HepG2 (cell line): ENCODE data around the gene LDLRAD4. TPM values are rescaled to one million over a fixed set of nuclear protein-coding genes. Genes with fewer than 3 reads are reported as not detected.

ENCODE experiments used
- ATAC-seq: fragments of 200-7000 bp; cut with Tn5 transposase; 3 replicates; pipeline ENCODE4 v1.9.1; 2020; ENCODE audit warnings: mild to moderate bottlenecking, moderate library complexity
- BruUV-seq: library from RNA; stranded (reverse); fragments of 400-500 nt; replicated peaks from 2 replicates; lab custom pipeline; 2021; lab: Mats Ljungman, UMichigan
- CTCF ChIA-PET: fragments of 300-600 bp; formaldehyde crosslinking; extraction: SDS; loops from one replicate; lab custom pipeline; 2021; ENCODE audit warnings: low total read pairs, inconsistent platforms, low intra/inter-chr PET ratio; lab: Yijun Ruan, JAX
- POLR2A ChIA-PET: fragments of 350-600 bp; sonication (Branson Sonifier 250); formaldehyde crosslinking; loops from one replicate; lab custom pipeline; 2020; ENCODE audit warnings: antibody characterized with exemption, inconsistent platforms; lab: Yijun Ruan, JAX
- DNase-seq: peaks from one replicate; pipeline ENCODE4 v3.0.0-alpha.2; 2015; ENCODE audit warnings: low spot score
- FAIRE-seq: peaks from 3 replicates; lab custom pipeline; 2011; peaks lifted over from hg19 to GRCh38; lab: Jason Lieb, UNC
- H2AFZ ChIP-seq: one replicate; pipeline ENCODE4 v1.6.1; 2011; ENCODE audit warnings: low read length, inconsistent platforms
- H3K27ac ChIP-seq: fragments of 300-600 bp; 3 replicates; pipeline ENCODE4 v1.8.0; 2011; ENCODE audit warnings: mixed run types, mild to moderate bottlenecking, mixed read lengths, low read length, inconsistent platforms; ENCODE audit not compliant: insufficient read depth; ENCODE audit errors: extremely low read length
- H3K27me3 ChIP-seq, 2 experiments: fragments of 200-600 bp in 1 of 2; 2 replicates in 1 of 2; 3 replicates in 1 of 2; pipeline versions ENCODE4 v1.6.0 to v1.8.0; 2011; ENCODE audit warnings: low read length in 2 of 2, mild to moderate bottlenecking in 2 of 2, moderate library complexity in 2 of 2, inconsistent platforms in 1 of 2; ENCODE audit not compliant: insufficient read depth in 2 of 2, control insufficient read depth in 1 of 2
- H3K36me3 ChIP-seq, 2 experiments: fragments of 200-600 bp in 1 of 2; replicated peaks in 1 of 2; 2 replicates in 1 of 2; 3 replicates in 1 of 2; pipeline versions ENCODE4 v1.5.1 to v1.8.0; 2011; ENCODE audit warnings: low read length in 2 of 2, inconsistent platforms in 1 of 2; ENCODE audit not compliant: insufficient read depth in 2 of 2, control insufficient read depth in 1 of 2
- H3K4me1 ChIP-seq: 2 replicates; pipeline ENCODE4 v1.5.1; 2012; ENCODE audit warnings: low read length, inconsistent platforms; ENCODE audit not compliant: insufficient read depth
- H3K4me2 ChIP-seq: 2 replicates; pipeline ENCODE4 v1.6.0; 2011; ENCODE audit warnings: low read depth, low read length, inconsistent platforms
- H3K4me3 ChIP-seq, 3 experiments: fragments of 200-600 bp in 1 of 3; sonication (generic), shearing (Covaris generic) in 1 of 3; replicated peaks in 1 of 3; 2 replicates each; pipeline ENCODE4 v1.5.1; 2011 to 2016; ENCODE audit warnings: low read length in 3 of 3, inconsistent platforms in 2 of 3, low read depth in 2 of 3, mild to moderate bottlenecking in 2 of 3, control low read depth in 1 of 3, mixed read lengths in 1 of 3; ENCODE audit not compliant: insufficient read depth in 1 of 3
- H3K79me2 ChIP-seq: one replicate; pipeline ENCODE4 v1.6.1; 2011; ENCODE audit warnings: low read length, inconsistent platforms; ENCODE audit not compliant: insufficient read depth
- H3K9ac ChIP-seq: 2 replicates; pipeline ENCODE4 v1.6.0; 2011; ENCODE audit warnings: mild to moderate bottlenecking, low read depth, low read length, inconsistent platforms; ENCODE audit not compliant: insufficient read depth
- H3K9me3 ChIP-seq: 2 replicates; pipeline ENCODE4 v1.5.1; 2012; ENCODE audit warnings: mild to moderate bottlenecking, low read length
- H4K20me1 ChIP-seq: 2 replicates; pipeline ENCODE4 v1.6.0; 2011; ENCODE audit warnings: inconsistent platforms, mild to moderate bottlenecking, low read length, moderate library complexity; ENCODE audit not compliant: insufficient read depth
- ATF2 ChIP-seq: sonication (generic); formaldehyde crosslinking; IDR thresholded peaks from 2 replicates; pipeline ENCODE4 v1.4.0; 2020; ENCODE audit warnings: missing genetic modification reagents
- E2F5 ChIP-seq: sonication (generic); formaldehyde crosslinking; conservative IDR thresholded peaks from 2 replicates; pipeline ENCODE4 v1.4.0; 2020; ENCODE audit warnings: missing genetic modification reagents
- HMG20A ChIP-seq: IDR thresholded peaks from 2 replicates; pipeline ENCODE4 v1.6.1; 2016; ENCODE audit warnings: borderline replicate concordance
- JARID2 ChIP-seq: sonication (generic); formaldehyde crosslinking; IDR thresholded peaks from 2 replicates; pipeline ENCODE4 v1.8.1; 2023; ENCODE audit warnings: missing genetic modification reagents, inconsistent platforms; ENCODE audit not compliant: insufficient replicate concordance
- LBX2 ChIP-seq: sonication (generic); formaldehyde crosslinking; IDR thresholded peaks from 2 replicates; pipeline ENCODE4 v1.5.0; 2020; ENCODE audit warnings: missing genetic modification reagents, mild to moderate bottlenecking, borderline replicate concordance
- NR2F1 ChIP-seq, 2 experiments: fragments of 450-650 bp in 1 of 2; formaldehyde crosslinking in 1 of 2; IDR thresholded peaks; 2 replicates each; pipeline versions ENCODE4 v1.5.0 to v1.6.1; 2016 to 2020; ENCODE audit warnings: mild to moderate bottlenecking in 1 of 2, missing compliant biosample characterization in 1 of 2, missing genetic modification reagents in 1 of 2, moderate library complexity in 1 of 2
- ZNF205 ChIP-seq: IDR thresholded peaks from 2 replicates; pipeline ENCODE4 v1.6.1; 2018; ENCODE audit warnings: missing biosample characterization, missing genetic modification reagents
- ZNF350 ChIP-seq: sonication (generic); formaldehyde crosslinking; IDR thresholded peaks from 2 replicates; pipeline ENCODE4 v1.4.0; 2020; ENCODE audit warnings: mild to moderate bottlenecking, low read depth, missing genetic modification reagents, borderline replicate concordance
- ZNF770 ChIP-seq: sonication (generic); formaldehyde crosslinking; IDR thresholded peaks from 2 replicates; pipeline ENCODE4 v1.5.0; 2020; ENCODE audit warnings: mild to moderate bottlenecking, missing genetic modification reagents
- ZNF777 ChIP-seq: sonication (generic); formaldehyde crosslinking; IDR thresholded peaks from 2 replicates; pipeline ENCODE4 v1.4.0; 2020; ENCODE audit warnings: missing genetic modification reagents
- WGBS: methylation state at CpG from one replicate; pipeline ENCODE4 v1.1.6; 2017; ENCODE audit warnings: low lambda C conversion rate; 5-methylcytosine and 5-hydroxymethylcytosine counted together
- in situ Hi-C: cut with HindIII; loops from 2 replicates; pipeline ENCODE4 v1.10.0; 2017; ENCODE audit warnings: low pct_unique_long_range_greater_than_20kb; ENCODE audit not compliant: extremely low pct_ligation_motif_present
- intact Hi-C: fragments of 100-400 bp; cut with micrococcal nuclease; formaldehyde crosslinking; loops from one replicate; pipeline ENCODE4 v1.10.0; 2022; ENCODE audit not compliant: unreplicated experiment
- polyA plus RNA-seq, 8 experiments: library from polyadenylated mRNA; depleted of rRNA in 3 of 8; stranded (reverse) in 7 of 8; unstranded in 1 of 8; fragments of >200 nt; fragmentation: Illumina TruSeq in 4 of 8; extraction: Trizol in 4 of 8; gene quantifications; 2 replicates each; pipeline versions ENCODE4 v1.2.1 to v1.2.3, GENCODE V29; 2011 to 2016; ENCODE audit warnings: low read depth in 4 of 8, missing spikeins in 1 of 8, mixed read lengths in 1 of 8; ENCODE audit not compliant: insufficient read depth in 1 of 8
- total RNA-seq, 5 experiments: library from RNA; depleted of rRNA; stranded (reverse); fragments of >200 nt; fragmentation: Illumina TruSeq; extraction: Trizol; gene quantifications; 2 replicates each; pipeline ENCODE4 v1.2.3, GENCODE V29; 2016; ENCODE audit warnings: low read depth in 1 of 5

The LDLRAD4 gene
- total and polyA plus RNA-seq, 2 of the 13 experiments (the other 11 are each of a cell fraction or from before 2014, with no cell fraction given), result 13.6 to 20.9 TPM

GRCh38 chr18:13520306-13520705 lies 301.7 kb downstream of the LDLRAD4 start:
- no peaks in the 10 kb centered on the region; a peak in 1 of 5 replicates for H3K36me3 ChIP-seq
- no peak overlapping the region for H2AFZ ChIP-seq
- H3K9ac ChIP-seq, result no peak overlapping the region
- H3K79me2 ChIP-seq, result no peaks in the 10 kb centered on the region
- H3K27me3 ChIP-seq, result no peaks in the 10 kb centered on the region
- H3K27ac ChIP-seq, result no peak overlapping the region
- DNase-seq (no peak), ATAC-seq (no peak), FAIRE-seq (no peak)
- TF ChIP-seq ZNF777 (CRISPR knock-in tag), result no peak
- TF ChIP-seq JARID2 (CRISPR knock-in tag), result no peak
- no peak for TF ChIP-seq ZNF770 (CRISPR knock-in tag)
- TF ChIP-seq ZNF205 (CRISPR knock-in tag), result no peak
- TF ChIP-seq NR2F1 (CRISPR knock-in tag; IDR thresholded peaks at IDR 0.05), result no peak
- no peak for TF ChIP-seq LBX2 (CRISPR knock-in tag)
- no peak for TF ChIP-seq HMG20A (CRISPR knock-in tag)
- TF ChIP-seq E2F5 (CRISPR knock-in tag), result no peak
- no peak for TF ChIP-seq ZNF350
- no peak for TF ChIP-seq ATF2 (CRISPR knock-in tag)
- no peaks in the 10 kb centered on the region for H4K20me1 ChIP-seq
- no peak overlapping the region for H3K4me3 ChIP-seq
- H3K4me1 ChIP-seq, result 0 out of 2 replicates have a peak, but pooled peaks cover 12% of the 10 kb centered on the region
- no peak overlapping the region for H3K4me2 ChIP-seq
- BruUV-seq, result no TSS peak
- WGBS, result 98% methylated on average over 6 of the region's 6 CpGs
- H3K9me3 ChIP-seq, result no peaks in the 10 kb centered on the region
- ChIA-PET CTCF (no interaction called here), POLR2A (no interaction called here)
- intact Hi-C loops (no loop called here), in situ Hi-C loops (no loop called here)
